Measurements from ENCODE around the gene EIF4A3. TPM values are rescaled to one million over a fixed set of nuclear protein-coding genes. Genes with fewer than 3 reads are reported as not detected.
"Not testable (repeated sequence)": the region's sequence is repeated elsewhere in the genome, so short reads cannot be mapped to it uniquely, and the experiment has no call there.

The EIF4A3 gene
- total and polyA plus RNA-seq, 12 donors: 16.2 to 51.0 (median 34.3) TPM

DNA sequence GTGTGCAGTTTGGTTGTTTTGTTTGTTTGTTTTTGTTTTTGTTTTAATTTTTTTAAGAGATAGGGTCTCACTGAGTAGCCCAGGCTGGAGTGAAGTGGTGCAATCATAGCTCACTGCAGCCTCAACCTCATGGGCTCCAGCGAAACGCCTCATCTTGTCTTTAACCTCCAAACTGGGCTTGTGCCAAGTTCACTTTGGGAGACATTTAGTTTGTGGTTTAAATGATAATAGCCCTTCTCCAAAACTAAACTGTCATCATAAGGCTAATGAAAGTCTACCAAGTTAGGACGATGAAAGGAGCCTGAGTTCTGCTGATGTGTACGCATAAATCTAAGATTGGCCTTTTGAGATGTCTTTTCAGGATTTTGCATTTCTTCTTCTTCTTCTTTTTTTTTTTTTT lies 16.4 kb upstream of the EIF4A3 start:
- H3K9me3 ChIP-seq: no peaks in the 10 kb centered on the region
- no peaks in the 10 kb centered on the region for H3K36me3 ChIP-seq
- ATAC-seq: no peak
- H3K27ac ChIP-seq: no peak overlapping the region
- 83% methylated on average over 4 of the region's 4 CpGs for WGBS, 2 donors
- H3K4me1 ChIP-seq: no peaks in the 10 kb centered on the region
- DNase-seq: no peak
- no peak overlapping the region for H3K4me3 ChIP-seq
- intact Hi-C loops (cut with DNase I): no loop called here
- TF ChIP-seq, protein P1, sequence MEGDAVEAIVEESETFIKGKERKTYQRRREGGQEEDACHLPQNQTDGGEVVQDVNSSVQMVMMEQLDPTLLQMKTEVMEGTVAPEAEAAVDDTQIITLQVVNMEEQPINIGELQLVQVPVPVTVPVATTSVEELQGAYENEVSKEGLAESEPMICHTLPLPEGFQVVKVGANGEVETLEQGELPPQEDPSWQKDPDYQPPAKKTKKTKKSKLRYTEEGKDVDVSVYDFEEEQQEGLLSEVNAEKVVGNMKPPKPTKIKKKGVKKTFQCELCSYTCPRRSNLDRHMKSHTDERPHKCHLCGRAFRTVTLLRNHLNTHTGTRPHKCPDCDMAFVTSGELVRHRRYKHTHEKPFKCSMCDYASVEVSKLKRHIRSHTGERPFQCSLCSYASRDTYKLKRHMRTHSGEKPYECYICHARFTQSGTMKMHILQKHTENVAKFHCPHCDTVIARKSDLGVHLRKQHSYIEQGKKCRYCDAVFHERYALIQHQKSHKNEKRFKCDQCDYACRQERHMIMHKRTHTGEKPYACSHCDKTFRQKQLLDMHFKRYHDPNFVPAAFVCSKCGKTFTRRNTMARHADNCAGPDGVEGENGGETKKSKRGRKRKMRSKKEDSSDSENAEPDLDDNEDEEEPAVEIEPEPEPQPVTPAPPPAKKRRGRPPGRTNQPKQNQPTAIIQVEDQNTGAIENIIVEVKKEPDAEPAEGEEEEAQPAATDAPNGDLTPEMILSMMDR (IDR thresholded peaks at IDR 0.05): no peak
- H3K27me3 ChIP-seq: peaks cover 0 to 12% (median 0%) of the 10 kb centered on the region in 7 donors

DNA sequence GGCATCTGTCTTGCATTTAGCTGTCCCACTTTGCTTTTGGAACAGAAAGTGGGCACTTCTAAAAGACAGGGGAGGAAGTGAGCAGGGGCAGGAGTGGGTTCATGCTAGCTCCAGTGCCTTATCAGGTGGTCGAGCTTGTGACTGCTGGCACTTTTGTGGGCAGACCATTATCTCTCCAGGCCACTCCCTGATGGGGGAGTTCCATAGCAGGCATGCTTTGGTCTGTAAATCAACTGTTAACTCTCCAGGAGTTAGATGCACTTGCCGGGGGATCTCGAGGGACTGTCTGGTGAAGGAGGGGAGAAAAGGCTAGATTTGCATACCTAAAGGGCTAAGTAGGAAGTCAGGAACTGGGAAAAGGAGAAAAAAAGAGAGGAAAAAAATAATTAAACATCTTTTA lies 13.6 kb upstream of the EIF4A3 start:
- Histone ChIP-seq H3K4me1 (no peaks in the 10 kb centered on the region), H3K4me3 (no peak overlapping the region), H3K9me3 (peaks cover 0 to 13% (median 0%) of the 10 kb centered on the region in 11 donors), H3K36me3 (no peaks in the 10 kb centered on the region), H3K27ac (no peak overlapping the region), H3K27me3 (peaks cover 0 to 7% (median 0%) of the 10 kb centered on the region in 7 donors)
- intact Hi-C loops (cut with DNase I): no loop called here
- ATAC-seq (no peak), DNase-seq (no peak)
- WGBS, 2 donors: 16 to 22% methylated on average over 3 of the region's 3 CpGs
- TF ChIP-seq, protein P1 (IDR thresholded peaks at IDR 0.05): no peak

DNA sequence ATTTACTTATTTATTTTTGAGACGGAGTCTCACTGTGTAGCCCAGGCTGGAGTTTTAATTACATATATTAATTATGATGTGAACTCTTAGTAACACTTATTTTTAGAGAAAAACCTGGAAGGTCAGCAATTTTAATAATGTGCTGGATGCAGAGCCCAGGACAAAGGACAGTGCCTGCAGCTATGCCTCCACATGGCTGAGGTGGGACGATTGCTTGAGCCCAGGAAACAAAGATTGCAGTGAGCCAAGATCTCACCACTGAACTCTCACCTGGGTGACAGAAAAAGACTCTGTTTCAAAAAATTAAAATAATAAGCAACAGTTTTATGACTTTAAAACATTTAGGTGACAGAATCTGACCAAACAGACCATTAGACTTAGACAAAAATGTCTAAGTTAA lies 11.9 kb upstream of the EIF4A3 start:
- H3K27me3 ChIP-seq: peaks cover 0 to 7% (median 0%) of the 10 kb centered on the region in 7 donors
- H3K4me1 ChIP-seq: no peaks in the 10 kb centered on the region
- no peak overlapping the region for H3K4me3 ChIP-seq
- 70 to 75% methylated on average over 2 of the region's 2 CpGs for WGBS, 2 donors
- DNase-seq: no peak
- H3K9me3 ChIP-seq: peaks cover 0 to 21% (median 0%) of the 10 kb centered on the region in 11 donors
- no peak for ATAC-seq
- H3K27ac ChIP-seq: no peak overlapping the region
- intact Hi-C loops (cut with DNase I): no loop called here
- no peaks in the 10 kb centered on the region for H3K36me3 ChIP-seq
- TF ChIP-seq, protein P1 (IDR thresholded peaks at IDR 0.05): no peak

DNA sequence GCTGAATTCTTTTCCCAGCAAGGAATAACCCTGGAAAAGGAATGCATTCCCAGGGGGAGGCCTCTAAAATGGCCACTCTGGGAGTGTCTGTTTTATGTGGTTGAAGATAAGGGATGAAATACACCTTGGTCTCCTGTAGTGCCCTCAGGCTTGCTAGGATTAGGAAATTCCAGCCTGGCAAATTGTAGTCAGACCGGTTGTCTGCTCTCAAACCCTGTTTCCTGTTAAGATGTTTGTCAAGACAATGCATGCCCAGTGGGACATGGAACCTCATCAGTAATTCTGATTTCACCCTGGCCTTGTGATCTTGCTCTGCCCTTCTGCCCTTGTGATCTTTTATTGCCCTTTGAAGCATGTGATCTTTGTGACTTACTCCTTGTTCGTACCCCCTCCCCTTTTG lies 8.7 kb upstream of the EIF4A3 start:
- Histone ChIP-seq H3K9me3 (peaks cover 0 to 21% (median 0%) of the 10 kb centered on the region in 11 donors), H3K4me1 (peaks cover 0 to 21% (median 0%) of the 10 kb centered on the region in 9 donors)
- ATAC-seq; intact Hi-C loops (cut with DNase I); DNase-seq; H3K36me3 ChIP-seq; H3K27me3 ChIP-seq; H3K27ac ChIP-seq; H3K4me3 ChIP-seq: not testable (repeated sequence)
- WGBS, 2 donors: 59 to 60% methylated on average over 2 of the region's 2 CpGs

DNA sequence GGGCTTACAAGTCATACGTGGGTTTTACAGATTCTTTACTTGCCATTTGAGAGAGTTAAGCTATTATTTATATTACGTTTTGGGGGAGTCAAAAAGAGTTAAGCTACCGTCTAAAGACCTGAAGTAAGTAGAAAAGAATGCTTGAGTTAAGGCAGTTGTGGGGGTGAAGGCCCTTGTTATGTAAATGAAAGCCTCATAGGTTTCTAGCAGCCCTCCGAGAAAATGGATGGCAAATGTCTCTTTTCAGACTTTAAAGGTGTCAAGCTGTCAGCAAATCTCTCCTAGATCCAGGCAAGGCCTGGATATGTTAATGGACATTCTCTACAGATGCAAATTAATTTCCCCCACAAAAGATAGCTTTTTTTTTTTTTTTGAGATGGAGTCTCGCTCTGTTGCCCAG lies 7.2 kb upstream of the EIF4A3 start:
- H3K4me1 ChIP-seq: peaks cover 0 to 26% (median 0%) of the 10 kb centered on the region in 9 donors
- TF ChIP-seq, protein P1 (IDR thresholded peaks at IDR 0.05): no peak
- no peaks in the 10 kb centered on the region for H3K27me3 ChIP-seq
- intact Hi-C loops (cut with DNase I): no loop called here
- no peak for DNase-seq
- no peaks in the 10 kb centered on the region for H3K36me3 ChIP-seq
- H3K27ac ChIP-seq: no peak overlapping the region
- 69 to 78% methylated on average over 5 of the region's 5 CpGs for WGBS, 2 donors
- no peak for ATAC-seq
- peaks cover 0 to 21% (median 0%) of the 10 kb centered on the region in 11 donors for H3K9me3 ChIP-seq
- H3K4me3 ChIP-seq: no peak overlapping the region

Measured in heart right ventricle (tissue), 16 donors.